ENCODE data around the gene INPP4B.

The INPP4B gene

DNA sequence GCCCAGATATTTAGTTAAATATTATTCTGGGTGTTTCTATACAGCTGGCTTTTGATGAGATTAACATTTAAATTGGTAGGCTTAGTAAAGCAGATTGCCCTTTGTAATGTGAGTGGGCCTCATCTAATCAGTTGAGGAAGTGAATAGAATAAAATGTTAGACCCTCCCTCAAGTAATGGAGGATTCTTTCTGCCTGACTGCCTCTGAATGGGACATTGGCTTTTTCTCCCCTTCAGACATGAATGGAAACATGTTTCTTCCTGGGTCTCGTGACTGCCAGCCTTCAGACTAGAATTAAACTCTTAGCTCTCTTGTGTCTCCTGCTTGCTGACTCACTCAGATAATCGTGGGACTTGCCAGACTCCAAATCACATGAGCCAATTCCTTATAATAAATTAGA is 266.7 kb downstream of the INPP4B start:
- DNase-seq (ENCODE audit: low read depth) = no peak

DNA sequence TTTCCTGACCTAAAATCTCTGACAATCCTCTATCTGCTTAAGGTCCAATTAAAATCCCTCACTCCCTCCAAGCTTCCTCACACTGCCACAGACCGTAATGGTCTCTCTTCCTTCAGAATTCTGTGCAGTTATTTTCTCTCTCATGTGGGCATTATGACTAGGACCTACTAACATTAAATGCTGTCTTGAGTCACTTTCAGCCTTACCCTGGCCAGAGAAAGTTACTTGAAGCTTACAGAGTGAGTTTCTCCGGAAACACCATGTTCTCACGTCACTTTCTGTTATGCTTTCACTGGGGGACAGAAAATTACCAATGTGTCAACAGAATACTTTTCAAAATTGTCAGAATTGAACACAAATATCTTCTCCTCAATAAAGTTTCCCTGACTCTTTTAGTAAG is 271.8 kb downstream of the INPP4B start:
- no peak for DNase-seq (ENCODE audit: low read depth)

DNA sequence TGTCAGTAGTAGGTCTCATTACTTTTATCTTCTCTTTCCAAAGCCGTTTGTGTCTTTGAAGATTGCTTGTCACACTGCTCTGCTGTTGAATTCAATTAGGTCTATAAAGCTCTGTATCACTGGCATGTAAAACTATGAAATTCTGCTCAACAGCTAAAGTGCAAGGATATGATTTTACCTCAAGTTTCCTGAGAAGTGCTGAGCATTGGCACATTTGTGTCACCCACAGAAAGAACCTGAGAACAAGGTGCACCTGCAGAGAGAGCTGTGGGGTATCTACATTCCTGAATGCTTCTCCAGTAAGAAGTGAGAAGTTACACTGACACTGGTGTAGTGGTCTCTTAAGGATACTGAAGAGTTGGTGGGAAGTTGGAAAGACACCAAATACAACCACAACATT is 274.0 kb downstream of the INPP4B start:
- DNase-seq (ENCODE audit: low read depth) = no peak

DNA sequence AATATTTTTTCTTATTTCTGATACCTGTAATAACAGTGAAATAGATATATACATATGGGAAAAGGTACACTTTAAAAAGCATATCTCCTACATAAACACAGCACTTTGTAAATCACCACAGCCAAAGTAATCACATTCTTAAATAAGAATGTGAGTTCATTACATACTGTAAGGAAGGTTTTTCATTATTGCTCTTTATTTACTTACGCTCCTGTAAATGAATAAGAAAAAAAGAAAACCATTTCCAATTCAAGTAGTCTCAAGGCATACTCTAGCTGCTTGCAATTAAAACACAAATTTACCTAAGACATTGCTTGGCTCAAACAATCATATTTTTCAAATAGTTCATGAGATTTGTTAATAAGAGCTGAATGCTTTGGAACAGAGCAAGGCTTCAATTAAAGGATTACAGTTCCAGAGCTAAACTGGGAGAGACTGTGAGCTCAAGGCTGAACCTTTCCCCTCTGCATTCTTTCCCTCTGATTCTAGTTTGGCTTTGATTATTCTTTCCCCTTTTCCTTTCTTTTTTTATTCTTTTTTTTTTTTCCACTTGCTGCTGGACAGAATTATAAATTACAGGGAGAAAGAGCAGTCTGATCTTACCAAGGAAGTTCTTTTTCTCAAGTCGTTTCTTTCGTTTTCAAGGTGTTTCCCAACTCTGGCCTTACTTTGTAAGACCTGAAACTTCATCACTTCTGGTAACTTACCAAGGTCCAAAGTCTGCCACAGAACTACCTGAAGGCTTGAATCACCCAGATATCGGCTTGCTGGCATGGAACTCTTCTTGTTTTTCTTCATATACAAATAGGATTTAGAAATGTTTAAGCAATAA is 278.3 kb downstream of the INPP4B start:
- DNase-seq (ENCODE audit: low read depth) = no peak

DNA sequence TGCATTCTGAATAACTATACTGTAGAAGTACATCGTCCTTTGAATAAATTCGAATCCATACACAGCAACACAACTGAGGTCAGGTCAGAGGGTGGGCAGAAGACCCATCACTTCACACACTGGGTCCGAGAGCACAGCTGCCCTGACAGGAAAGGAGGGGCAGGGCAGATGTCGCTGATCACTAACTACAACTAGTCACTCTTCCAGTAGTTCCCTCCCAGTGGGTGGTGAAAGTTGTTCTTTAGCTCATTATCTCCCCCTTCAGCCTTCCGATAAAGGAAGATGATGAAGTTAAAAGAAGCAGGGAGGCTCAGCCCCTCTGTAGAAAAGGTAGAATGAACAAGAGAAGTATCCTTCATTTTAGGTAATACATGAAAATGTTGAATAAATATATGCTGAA is 278.9 kb downstream of the INPP4B start:
- DNase-seq (ENCODE audit: low read depth) = no peak

- DNase-seq (ENCODE audit: low read depth) = no peak
Measured at GRCh38 chr4:142566777-142567176, 279.3 kb downstream of the INPP4B start.

DNA sequence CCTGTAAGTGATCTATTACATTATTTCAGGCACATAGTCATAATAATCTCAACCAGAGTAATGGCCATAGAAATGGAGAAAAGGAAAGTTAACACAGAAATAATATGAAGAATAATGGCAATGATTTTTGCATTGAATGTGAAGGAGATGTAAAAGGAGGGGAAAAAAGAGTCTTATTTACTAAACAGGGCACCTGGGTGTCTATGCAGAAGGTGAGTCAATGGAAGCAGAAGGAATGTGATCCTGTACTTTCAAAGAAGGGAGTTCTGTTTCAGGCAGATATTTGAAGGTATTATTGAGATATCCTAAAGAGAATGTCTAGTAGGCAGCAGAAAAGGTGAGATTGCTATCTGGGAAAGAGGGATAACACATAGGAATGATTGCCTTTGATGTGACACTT is 279.9 kb downstream of the INPP4B start:
- no peak for DNase-seq (ENCODE audit: low read depth)

GRCh38 chr4:142565771-142566170 is 280.3 kb downstream of the INPP4B start:
- DNase-seq (ENCODE audit: low read depth) = no peak

DNA sequence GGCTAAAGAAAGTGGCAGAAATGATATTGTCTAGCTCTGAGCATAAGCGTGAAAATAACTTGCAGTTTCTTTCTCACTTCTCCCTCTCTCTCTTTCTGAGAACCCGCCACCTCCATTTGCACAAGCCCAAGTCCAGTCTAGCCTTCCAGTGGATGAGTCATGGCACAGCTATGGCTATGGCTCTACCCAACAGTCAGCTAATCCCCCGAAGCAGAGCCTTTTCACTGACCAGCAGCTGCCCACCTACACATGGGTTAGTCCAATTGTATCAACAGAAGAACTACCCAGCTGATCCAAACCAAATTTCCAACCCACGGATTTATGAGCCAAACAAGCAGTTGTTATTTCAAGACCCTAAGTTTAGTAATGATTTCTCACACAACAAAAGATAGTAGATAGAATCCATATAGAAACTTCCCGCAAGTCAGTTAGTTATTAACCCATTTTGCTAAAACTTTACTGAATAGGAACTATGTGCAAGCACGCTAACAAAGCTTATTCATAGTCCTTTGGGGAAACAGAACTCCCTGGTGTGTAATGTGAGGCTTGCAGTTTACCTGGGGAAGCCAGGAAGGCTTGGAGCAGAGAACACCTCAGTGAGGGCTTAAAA is 282.3 kb downstream of the INPP4B start:
- no peak for DNase-seq (ENCODE audit: low read depth)

DNA sequence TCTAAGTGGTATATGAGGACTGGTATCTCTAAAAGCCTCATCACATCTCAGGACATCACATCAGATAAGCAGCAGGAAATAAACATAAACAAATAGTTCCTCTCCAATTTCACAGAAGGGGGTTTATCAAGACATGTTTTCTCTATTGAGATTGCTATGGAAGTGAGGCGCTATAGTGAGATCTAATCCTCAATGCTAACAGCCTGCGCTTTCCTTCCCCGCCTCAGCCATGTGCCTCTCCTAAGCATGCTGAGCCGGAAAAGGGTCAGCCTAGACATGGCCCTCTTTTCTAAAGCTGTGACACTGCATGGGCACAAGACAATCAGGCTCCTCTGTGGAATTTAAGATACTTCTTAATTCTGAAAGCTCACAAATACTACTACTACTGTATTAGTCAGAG is 286.1 kb downstream of the INPP4B start:
- DNase-seq (ENCODE audit: low read depth) = no peak

- DNase-seq (ENCODE audit: low read depth) = peak; percentile 49
Measured at GRCh38 chr4:142558851-142559250, 287.2 kb downstream of the INPP4B start.

DNA sequence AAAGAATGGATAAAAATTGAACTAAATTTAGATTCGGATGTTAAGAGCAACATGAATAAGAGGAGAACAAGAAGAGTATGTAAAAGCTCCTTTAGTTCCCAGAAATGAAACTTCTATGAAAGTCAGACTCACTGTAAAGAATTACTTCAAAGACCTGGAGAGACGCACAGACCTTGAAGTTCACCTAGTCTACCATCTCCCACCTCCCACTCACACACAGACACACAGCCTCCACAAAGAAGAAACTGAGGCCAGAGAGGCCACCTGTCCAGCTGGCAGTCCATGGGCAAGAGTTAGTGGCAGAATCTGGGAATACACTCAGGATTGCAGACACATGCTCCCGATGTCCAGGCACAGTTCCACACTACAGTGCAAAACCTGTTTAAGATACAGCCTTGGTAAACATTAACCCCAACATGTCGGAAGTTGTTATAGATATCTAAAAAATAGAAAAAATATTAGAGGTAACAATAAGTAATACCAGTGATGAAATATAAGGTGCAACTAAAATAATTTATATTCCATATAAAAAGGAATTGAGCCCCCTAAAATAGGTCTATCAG is 288.8 kb downstream of the INPP4B start:
- DNase-seq (ENCODE audit: low read depth) = no peak

GRCh38 chr4:142556570-142557238 is 289.4 kb downstream of the INPP4B start:
- no peak for DNase-seq (ENCODE audit: low read depth)

DNA sequence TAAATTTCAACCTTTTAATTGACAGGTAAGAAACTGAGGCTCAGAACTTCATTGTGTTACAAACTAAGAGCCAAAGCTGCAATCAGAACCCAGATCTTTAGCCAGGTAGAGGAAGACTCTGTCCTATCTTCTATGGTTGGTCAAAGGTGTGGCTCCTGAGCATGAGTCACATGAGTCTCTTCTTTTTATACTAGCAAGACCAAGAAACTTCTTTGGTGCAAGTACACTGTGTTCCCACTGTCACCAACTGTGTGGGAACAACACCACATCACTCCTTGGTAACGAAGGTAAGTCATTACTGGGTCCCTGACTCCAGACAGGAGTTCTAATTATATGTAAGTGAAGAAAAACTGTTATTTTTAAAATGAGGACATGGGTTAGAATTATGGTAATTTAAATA is 290.1 kb downstream of the INPP4B start:
- no peak for DNase-seq (ENCODE audit: low read depth)

DNA sequence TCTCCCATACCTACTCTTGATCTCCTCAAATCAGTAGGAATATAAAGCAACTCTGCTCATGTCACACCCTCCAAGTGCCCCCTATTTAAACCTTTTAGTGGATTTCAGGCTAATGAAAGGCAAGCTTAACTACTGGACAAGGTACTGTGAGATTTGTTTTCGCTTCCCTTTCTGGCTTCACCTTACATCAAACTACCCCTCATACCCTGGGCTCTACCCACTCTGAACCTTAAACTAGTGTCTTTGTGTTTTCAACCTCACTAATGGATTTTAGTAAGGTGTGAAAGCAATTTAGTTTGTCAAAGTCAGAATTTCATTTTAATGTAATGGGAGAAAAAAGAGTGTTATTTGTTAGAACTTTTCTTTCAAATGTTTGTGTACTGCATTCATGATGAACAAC is 291.7 kb downstream of the INPP4B start:
- DNase-seq (ENCODE audit: low read depth) = no peak

- DNase-seq (ENCODE audit: low read depth) = no peak
Measured at GRCh38 chr4:142551517-142552305, 294.4 kb downstream of the INPP4B start.

GRCh38 chr4:142550965-142551364 is 295.1 kb downstream of the INPP4B start:
- no peak for DNase-seq (ENCODE audit: low read depth)

DNA sequence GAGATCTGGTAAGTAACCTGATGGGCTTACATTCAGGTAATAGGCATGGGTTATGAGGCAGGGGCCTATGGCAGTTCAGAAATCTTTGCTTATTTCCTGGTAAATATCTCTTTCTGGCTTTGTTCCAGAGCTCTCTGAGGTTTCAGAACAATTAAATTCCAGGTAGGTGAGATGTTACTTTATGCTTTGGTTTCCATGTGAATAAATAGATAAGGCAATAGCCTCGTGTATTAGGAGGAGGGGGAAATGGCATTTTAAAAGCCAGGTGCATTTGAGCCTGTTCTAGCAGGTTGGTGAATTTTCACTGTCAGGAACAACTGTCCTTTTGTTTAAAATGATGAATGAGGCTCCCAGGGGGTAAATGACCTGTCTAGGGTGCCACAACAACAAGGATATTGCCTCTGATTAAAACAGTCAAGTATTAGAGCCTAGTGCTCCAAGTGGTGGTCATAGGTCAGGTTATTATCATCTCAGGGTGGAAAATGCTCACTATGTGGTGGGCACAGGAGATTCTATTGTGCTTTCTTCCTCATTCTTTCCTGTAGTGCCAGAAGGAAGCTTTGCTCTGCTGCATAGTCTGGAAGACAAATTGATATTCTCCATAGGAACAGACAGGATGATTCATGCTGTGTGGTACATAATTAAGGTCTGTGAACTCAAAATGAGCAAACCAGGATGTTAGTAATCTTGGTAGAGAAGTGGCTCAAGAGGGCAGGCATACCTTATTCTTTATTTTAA is 296.2 kb downstream of the INPP4B start:
- peak; percentile 66 for DNase-seq (ENCODE audit: low read depth)

- DNase-seq (ENCODE audit: low read depth) = no peak
Measured at GRCh38 chr4:142549248-142549647, 296.9 kb downstream of the INPP4B start.

GRCh38 chr4:142548491-142548890 is 297.6 kb downstream of the INPP4B start:
- DNase-seq (ENCODE audit: low read depth) = no peak

GRCh38 chr4:142547974-142548373 is 298.1 kb downstream of the INPP4B start:
- peak; percentile 54 for DNase-seq (ENCODE audit: low read depth)
